NCI-H1930 (cell line): ENCODE data around the gene APOBEC4.

Experiments used
- DNase-seq, 2 experiments: peaks; one replicate each; lab custom pipeline; 2025; lab: John Stamatoyannopoulos, UW

The APOBEC4 gene

GRCh38 chr1:183600634-183601033 is 52.5 kb downstream of the APOBEC4 start:
- no peak for DNase-seq

GRCh38 chr1:183600136-183600535 is 53.0 kb downstream of the APOBEC4 start:
- DNase-seq, result no peak

GRCh38 chr1:183598386-183598785 is 54.7 kb downstream of the APOBEC4 start:
- no peak for DNase-seq

GRCh38 chr1:183597656-183598347 is 55.3 kb downstream of the APOBEC4 start:
- DNase-seq, result no peak

GRCh38 chr1:183596500-183596899 is 56.6 kb downstream of the APOBEC4 start:
- no peak for DNase-seq
